Caco-2 (cell line): Measurements from ENCODE around the gene ARMC2. TPM values are rescaled to one million over a fixed set of nuclear protein-coding genes. Genes with fewer than 3 reads are reported as not detected.

Experiments
- BruUV-seq: library from RNA; stranded (reverse); fragments of 400-500 nt; replicated peaks from 2 replicates; lab custom pipeline; 2021; lab: Mats Ljungman, UMichigan
- CTCF ChIA-PET: fragments of 300-600 bp; sonication (Branson Sonifier 250); formaldehyde crosslinking; loops from one replicate; lab custom pipeline; 2022; ENCODE audit warnings: antibody characterized with exemption; lab: Charles Lee
- POLR2A ChIA-PET: fragments of 300-600 bp; sonication (Branson Sonifier 250); formaldehyde crosslinking; loops from one replicate; lab custom pipeline; 2022; ENCODE audit warnings: antibody characterized with exemption; lab: Charles Lee
- DNase-seq, 2 experiments: peaks; one replicate each; pipeline versions ENCODE4 v3.0.0 to v3.0.0-alpha.2; 2020 to 2022
- H3K27me3 ChIP-seq: replicated peaks from 2 replicates; pipeline ENCODE4 v1.6.0; 2011; ENCODE audit warnings: low read length; ENCODE audit not compliant: control insufficient read depth, insufficient read depth
- H3K36me3 ChIP-seq: 2 replicates; pipeline ENCODE4 v1.5.1; 2011; ENCODE audit warnings: low read length; ENCODE audit not compliant: control insufficient read depth, insufficient read depth
- H3K4me1 ChIP-seq: fragments of 250-450 bp; sonication (Bioruptor Pico); 2 replicates; pipeline ENCODE4 v1.5.1; 2020; ENCODE audit warnings: mild to moderate bottlenecking
- H3K4me3 ChIP-seq: 2 replicates; pipeline ENCODE4 v1.5.1; 2011; ENCODE audit warnings: low read depth, mild to moderate bottlenecking, control low read depth, low read length
- H3K9me3 ChIP-seq: fragments of 250-450 bp; sonication (Bioruptor Pico); 2 replicates; pipeline ENCODE4 v1.5.1; 2020; ENCODE audit warnings: mild to moderate bottlenecking, moderate library complexity
- H3K27ac Mint-ChIP-seq: one replicate; pipeline ENCODE4 v1.8.0; 2022; ENCODE audit warnings: mixed read lengths; ENCODE audit not compliant: unreplicated experiment
- H3K27me3 Mint-ChIP-seq: one replicate; pipeline ENCODE4 v1.8.0; 2022; ENCODE audit warnings: mixed read lengths; ENCODE audit not compliant: insufficient read depth, unreplicated experiment
- H3K36me3 Mint-ChIP-seq: one replicate; pipeline ENCODE4 v1.8.0; 2022; ENCODE audit warnings: mild to moderate bottlenecking, mixed read lengths; ENCODE audit not compliant: insufficient read depth, unreplicated experiment
- H3K4me1 Mint-ChIP-seq: one replicate; pipeline ENCODE4 v1.8.0; 2022; ENCODE audit warnings: low read depth, mixed read lengths; ENCODE audit not compliant: unreplicated experiment
- H3K4me3 Mint-ChIP-seq: one replicate; pipeline ENCODE4 v1.8.0; 2022; ENCODE audit warnings: mild to moderate bottlenecking, moderate library complexity, mixed read lengths; ENCODE audit not compliant: unreplicated experiment
- H3K9me3 Mint-ChIP-seq: one replicate; pipeline ENCODE4 v1.8.0; 2022; ENCODE audit warnings: mixed read lengths; ENCODE audit not compliant: unreplicated experiment
- CTCF ChIP-seq, 2 experiments: fragments of 200-600 bp in 1 of 2; IDR thresholded peaks; 1 replicate in 1 of 2; 2 replicates in 1 of 2; pipeline versions ENCODE4 v1.5.1 to v1.8.0; 2011 to 2022; ENCODE audit warnings: antibody characterized with exemption in 1 of 2, control low read depth in 1 of 2, inconsistent platforms in 1 of 2, low read depth in 1 of 2, low read length in 1 of 2, mild to moderate bottlenecking in 1 of 2, moderate library complexity in 1 of 2; ENCODE audit not compliant: insufficient read depth in 1 of 2, severe bottlenecking in 1 of 2, unreplicated experiment in 1 of 2
- intact Hi-C: fragments of 100-400 bp; cut with micrococcal nuclease; formaldehyde crosslinking; loops from one replicate; pipeline ENCODE4 v1.10.0; 2022; ENCODE audit not compliant: unreplicated experiment
- total RNA-seq: library from RNA; stranded (reverse); gene quantifications from 2 replicates; pipeline ENCODE4 v1.2.3, GENCODE V29; 2022

Gene ARMC2
- total RNA-seq, 1 experiment from 2014 or later, result 7.8 TPM

GRCh38 chr6:109008054-109008453, 159.8 kb downstream of the ARMC2 start:
- Histone ChIP-seq H3K27me3 (no peaks in the 10 kb centered on the region), H3K36me3 (no peaks in the 10 kb centered on the region), H3K4me1 (peaks cover 28% of the 10 kb centered on the region), H3K9me3 (no peaks in the 10 kb centered on the region), H3K4me3 (peak overlapping the region; percentile 82)
- no peak for DNase-seq
- BruUV-seq, result TSS peak; percentile 38
- intact Hi-C loops, result loop anchor here (2.0 to 5.0 kb wide), 2 partner anchors 34 to 65 kb away; no protein-coding TSS in a partner anchor
- no peaks in the 10 kb centered on the region for H3K27me3 Mint-ChIP-seq
- H3K27ac Mint-ChIP-seq, result no peak overlapping the region
- H3K4me1 Mint-ChIP-seq, result peaks cover 8% of the 10 kb centered on the region
- ChIA-PET CTCF (no interaction called here), POLR2A (interaction anchor here (0.5 to 1.9 kb wide), 3 partner anchors 18 to 160 kb away, joined by 3 to 5 read pairs (median 3); partner anchors contain the start of genes ARMC2 and SESN1)
- no peaks in the 10 kb centered on the region for H3K36me3 Mint-ChIP-seq
- H3K4me3 Mint-ChIP-seq, result peak overlapping the region; percentile 76
- H3K9me3 Mint-ChIP-seq, result no peaks in the 10 kb centered on the region
- TF ChIP-seq CTCF (IDR thresholded peaks at IDR 0.05; ENCODE audit: insufficient read depth in 1 of 2, low read depth in 1 of 2, low read length in 1 of 2, severe bottlenecking in 1 of 2, unreplicated experiment in 1 of 2), result no peak

- H3K4me3 Mint-ChIP-seq, result peak overlapping the region; percentile 76
- BruUV-seq, result no TSS peak
- TF ChIP-seq CTCF (IDR thresholded peaks at IDR 0.05; ENCODE audit: insufficient read depth in 1 of 2, low read depth in 1 of 2, low read length in 1 of 2, severe bottlenecking in 1 of 2, unreplicated experiment in 1 of 2), result no peak
These were observed 160.5 kb downstream of the ARMC2 start for GRCh38 chr6:109008537-109009235.

GRCh38 chr6:109009236-109009961, 161.2 kb downstream of the ARMC2 start:
- Histone ChIP-seq H3K4me1 (peaks cover 28% of the 10 kb centered on the region), H3K4me3 (peak overlapping the region; percentile 82), H3K9me3 (no peaks in the 10 kb centered on the region), H3K27me3 (no peaks in the 10 kb centered on the region), H3K36me3 (no peaks in the 10 kb centered on the region)
- BruUV-seq, result no TSS peak
- Mint-ChIP-seq H3K9me3 (no peaks in the 10 kb centered on the region), H3K4me1 (peaks cover 18% of the 10 kb centered on the region), H3K4me3 (peak overlapping the region; percentile 76), H3K36me3 (no peaks in the 10 kb centered on the region), H3K27ac (peak overlapping the region; percentile 74), H3K27me3 (no peaks in the 10 kb centered on the region)
- TF ChIP-seq CTCF (IDR thresholded peaks at IDR 0.05; ENCODE audit: insufficient read depth in 1 of 2, low read depth in 1 of 2, low read length in 1 of 2, severe bottlenecking in 1 of 2, unreplicated experiment in 1 of 2), result no peak
- ChIA-PET POLR2A (interaction anchor here (0.5 to 1.9 kb wide), 6 partner anchors 20 to 85 kb away, joined by 3 to 5 read pairs (median 4); partner anchors contain the start of gene SESN1), CTCF (interaction anchor here (1.0 to 1.3 kb wide), 2 partner anchors 30 to 64 kb away, joined by 3 read pairs; no protein-coding TSS in a partner anchor)
- DNase-seq, result peak; percentile 88 to 95
- intact Hi-C loops, result loop anchor here (1.0 to 5.0 kb wide), 3 partner anchors 33 to 63 kb away; no protein-coding TSS in a partner anchor

More at GRCh38 chr6:109008537-109009235, 160.5 kb downstream of the ARMC2 start:
- Histone ChIP-seq H3K27me3 (no peaks in the 10 kb centered on the region), H3K36me3 (no peaks in the 10 kb centered on the region), H3K4me1 (peaks cover 28% of the 10 kb centered on the region), H3K9me3 (no peaks in the 10 kb centered on the region), H3K4me3 (peak overlapping the region; percentile 82)
- H3K36me3 Mint-ChIP-seq, result no peaks in the 10 kb centered on the region
- POLR2A ChIA-PET, result interaction anchor here (0.5 to 1.9 kb wide), 5 partner anchors 19 to 161 kb away, joined by 3 to 5 read pairs (median 3); partner anchors contain the start of genes ARMC2 and SESN1
- CTCF ChIA-PET, result interaction anchor here (1.3 kb wide), 1 partner anchor 31 kb away, joined by 3 read pairs; no protein-coding TSS in a partner anchor
- peak in 1 of 2 experiments; percentile 51 for DNase-seq
- H3K27ac Mint-ChIP-seq, result peak overlapping the region; percentile 72
- H3K4me1 Mint-ChIP-seq, result peaks cover 15% of the 10 kb centered on the region
- no peaks in the 10 kb centered on the region for H3K27me3 Mint-ChIP-seq
- intact Hi-C loops, result loop anchor here (1.0 to 5.0 kb wide), 3 partner anchors 34 to 64 kb away; no protein-coding TSS in a partner anchor
- no peaks in the 10 kb centered on the region for H3K9me3 Mint-ChIP-seq
